ENCODE measurements around the gene ILF3. TPM values are rescaled to one million over a fixed set of nuclear protein-coding genes. Genes with fewer than 3 reads are reported as not detected.

Gene ILF3
- total and polyA plus RNA-seq, 2 experiments from 2014 or later, result 573 to 616 TPM

GRCh38 chr19:10667867-10668266 is 13.7 kb downstream of the ILF3 start:
- Mint-ChIP-seq H3K4me3 (no peak overlapping the region), H3K9me3 (no peaks in the 10 kb centered on the region), H3K36me3 (ENCODE audit: low read depth) (peaks cover 70% of the 10 kb centered on the region), H3K4me1 (peaks cover 2% of the 10 kb centered on the region; the same call in 2 of the 3 replicates), H3K27me3 (ENCODE audit: insufficient read depth, low read depth, poor library complexity) (peaks cover 19% of the 10 kb centered on the region), H3K27ac (peak overlapping the region; percentile 72; the same call in 1 of the 2 replicates)
- Histone ChIP-seq H3K27me3 (ENCODE audit: insufficient read depth) (no peaks in the 10 kb centered on the region), H3F3A (replicated peaks; ENCODE audit: low read depth) (peaks cover 53% of the 10 kb centered on the region), H3K4me3 (no peak overlapping the region), H3K79me2 (replicated peaks; ENCODE audit: insufficient read depth) (peaks cover 100% of the 10 kb centered on the region), H4K20me1 (replicated peaks; ENCODE audit: insufficient read depth) (peaks cover 96% of the 10 kb centered on the region), H3K4me2 (no peak overlapping the region), H3K9me2 (ENCODE audit: insufficient read depth) (no peaks in the 10 kb centered on the region), H3K27ac (ENCODE audit: low read depth) (peak overlapping the region; percentile 14; the same call in 1 of the 2 replicates), H3K36me3 (ENCODE audit: insufficient read depth) (peaks cover 54% of the 10 kb centered on the region), H2AFZ (no peak overlapping the region), H3K4me1 (ENCODE audit: insufficient read depth) (peaks cover 3% of the 10 kb centered on the region; the same call in 1 of the 2 replicates)
- TF ChIP-seq, protein P1, sequence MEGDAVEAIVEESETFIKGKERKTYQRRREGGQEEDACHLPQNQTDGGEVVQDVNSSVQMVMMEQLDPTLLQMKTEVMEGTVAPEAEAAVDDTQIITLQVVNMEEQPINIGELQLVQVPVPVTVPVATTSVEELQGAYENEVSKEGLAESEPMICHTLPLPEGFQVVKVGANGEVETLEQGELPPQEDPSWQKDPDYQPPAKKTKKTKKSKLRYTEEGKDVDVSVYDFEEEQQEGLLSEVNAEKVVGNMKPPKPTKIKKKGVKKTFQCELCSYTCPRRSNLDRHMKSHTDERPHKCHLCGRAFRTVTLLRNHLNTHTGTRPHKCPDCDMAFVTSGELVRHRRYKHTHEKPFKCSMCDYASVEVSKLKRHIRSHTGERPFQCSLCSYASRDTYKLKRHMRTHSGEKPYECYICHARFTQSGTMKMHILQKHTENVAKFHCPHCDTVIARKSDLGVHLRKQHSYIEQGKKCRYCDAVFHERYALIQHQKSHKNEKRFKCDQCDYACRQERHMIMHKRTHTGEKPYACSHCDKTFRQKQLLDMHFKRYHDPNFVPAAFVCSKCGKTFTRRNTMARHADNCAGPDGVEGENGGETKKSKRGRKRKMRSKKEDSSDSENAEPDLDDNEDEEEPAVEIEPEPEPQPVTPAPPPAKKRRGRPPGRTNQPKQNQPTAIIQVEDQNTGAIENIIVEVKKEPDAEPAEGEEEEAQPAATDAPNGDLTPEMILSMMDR (conservative IDR thresholded peaks at IDR 0.05; ENCODE audit: low read depth in 2 of 2), result no peak
- no peak for TF ChIP-seq JUNB (IDR thresholded peaks at IDR 0.05; ENCODE audit: unreplicated experiment)
- DNase-seq (ENCODE audit: low spot score) (no peak), ATAC-seq (no peak)

GRCh38 chr19:10669246-10669645 is 15.1 kb downstream of the ILF3 start:
- no peak overlapping the region for H3K4me3 Mint-ChIP-seq
- H3K9me3 Mint-ChIP-seq, result no peaks in the 10 kb centered on the region
- Histone ChIP-seq H3K27me3 (ENCODE audit: insufficient read depth) (no peaks in the 10 kb centered on the region), H2AFZ (no peak overlapping the region), H3F3A (replicated peaks; ENCODE audit: low read depth) (peaks cover 65% of the 10 kb centered on the region), H3K79me2 (replicated peaks; ENCODE audit: insufficient read depth) (peaks cover 100% of the 10 kb centered on the region), H3K4me2 (no peak overlapping the region), H3K36me3 (ENCODE audit: insufficient read depth) (peaks cover 58% of the 10 kb centered on the region), H3K4me3 (no peak overlapping the region), H4K20me1 (replicated peaks; ENCODE audit: insufficient read depth) (peaks cover 96% of the 10 kb centered on the region), H3K4me1 (ENCODE audit: insufficient read depth) (no peaks in the 10 kb centered on the region; the same call in 1 of the 2 replicates), H3K9me2 (ENCODE audit: insufficient read depth) (no peaks in the 10 kb centered on the region), H3K27ac (ENCODE audit: low read depth) (0 out of 2 replicates have a peak overlapping the region, but pooled peaks have one; percentile 66)
- no peaks in the 10 kb centered on the region for H3K4me1 Mint-ChIP-seq
- DNase-seq (ENCODE audit: low spot score) (no peak), ATAC-seq (no peak)
- no peak overlapping the region; the same call in 1 of the 2 replicates for H3K27ac Mint-ChIP-seq
- H3K36me3 Mint-ChIP-seq (ENCODE audit: low read depth), result peaks cover 78% of the 10 kb centered on the region
- H3K27me3 Mint-ChIP-seq (ENCODE audit: insufficient read depth, low read depth, poor library complexity), result peaks cover 16% of the 10 kb centered on the region
- TF ChIP-seq ZNF331 (CRISPR knock-in tag; IDR thresholded peaks at IDR 0.05; ENCODE audit: low read depth) (no peak), JUNB (IDR thresholded peaks at IDR 0.05; ENCODE audit: unreplicated experiment) (no peak), CREB1 (CRISPR knock-in tag; IDR thresholded peaks at IDR 0.05; ENCODE audit: low read depth) (no peak), EZH2phosphoT487 (IDR thresholded peaks at IDR 0.05; ENCODE audit: unreplicated experiment) (no peak), EZH2 (IDR thresholded peaks at IDR 0.05; ENCODE audit: low read depth, unreplicated experiment) (no peak), STAT1 (IDR thresholded peaks at IDR 0.05; ENCODE audit: unreplicated experiment) (no peak), POLR2AphosphoS5 (IDR thresholded peaks at IDR 0.05; ENCODE audit: low read depth) (no peak)
- TF ChIP-seq, protein P1 (conservative IDR thresholded peaks at IDR 0.05; ENCODE audit: low read depth in 2 of 2), result no peak
- TF ChIP-seq, protein P2, sequence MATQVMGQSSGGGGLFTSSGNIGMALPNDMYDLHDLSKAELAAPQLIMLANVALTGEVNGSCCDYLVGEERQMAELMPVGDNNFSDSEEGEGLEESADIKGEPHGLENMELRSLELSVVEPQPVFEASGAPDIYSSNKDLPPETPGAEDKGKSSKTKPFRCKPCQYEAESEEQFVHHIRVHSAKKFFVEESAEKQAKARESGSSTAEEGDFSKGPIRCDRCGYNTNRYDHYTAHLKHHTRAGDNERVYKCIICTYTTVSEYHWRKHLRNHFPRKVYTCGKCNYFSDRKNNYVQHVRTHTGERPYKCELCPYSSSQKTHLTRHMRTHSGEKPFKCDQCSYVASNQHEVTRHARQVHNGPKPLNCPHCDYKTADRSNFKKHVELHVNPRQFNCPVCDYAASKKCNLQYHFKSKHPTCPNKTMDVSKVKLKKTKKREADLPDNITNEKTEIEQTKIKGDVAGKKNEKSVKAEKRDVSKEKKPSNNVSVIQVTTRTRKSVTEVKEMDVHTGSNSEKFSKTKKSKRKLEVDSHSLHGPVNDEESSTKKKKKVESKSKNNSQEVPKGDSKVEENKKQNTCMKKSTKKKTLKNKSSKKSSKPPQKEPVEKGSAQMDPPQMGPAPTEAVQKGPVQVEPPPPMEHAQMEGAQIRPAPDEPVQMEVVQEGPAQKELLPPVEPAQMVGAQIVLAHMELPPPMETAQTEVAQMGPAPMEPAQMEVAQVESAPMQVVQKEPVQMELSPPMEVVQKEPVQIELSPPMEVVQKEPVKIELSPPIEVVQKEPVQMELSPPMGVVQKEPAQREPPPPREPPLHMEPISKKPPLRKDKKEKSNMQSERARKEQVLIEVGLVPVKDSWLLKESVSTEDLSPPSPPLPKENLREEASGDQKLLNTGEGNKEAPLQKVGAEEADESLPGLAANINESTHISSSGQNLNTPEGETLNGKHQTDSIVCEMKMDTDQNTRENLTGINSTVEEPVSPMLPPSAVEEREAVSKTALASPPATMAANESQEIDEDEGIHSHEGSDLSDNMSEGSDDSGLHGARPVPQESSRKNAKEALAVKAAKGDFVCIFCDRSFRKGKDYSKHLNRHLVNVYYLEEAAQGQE (IDR thresholded peaks at IDR 0.05; ENCODE audit: unreplicated experiment), result no peak
